Cardiac fibroblast (primary cell): ENCODE measurements around the gene TRAF2.

ENCODE experiments used
- DNase-seq, 2 donors: peaks; one replicate each; pipeline versions ENCODE4 v3.0.0 to v3.0.0-alpha.2; 2010; ENCODE audit warnings: low read depth in 2 of 2
- H3K4me3 ChIP-seq, 2 donors: replicated peaks in 1 of 2; 1 replicate in 1 of 2; 2 replicates in 1 of 2; pipeline ENCODE4 v1.5.1; 2011; ENCODE audit warnings: low read depth in 2 of 2, low read length in 2 of 2, mild to moderate bottlenecking in 2 of 2, moderate library complexity in 1 of 2
- CTCF ChIP-seq: IDR thresholded peaks from one replicate; pipeline ENCODE4 v1.5.1; 2011; ENCODE audit warnings: low read depth, mild to moderate bottlenecking, low read length, inconsistent platforms

TRAF2 gene

GRCh38 chr9:136849038-136849959 lies 37.0 kb upstream of the TRAF2 start, which contains the start of gene PHPT1:
PHPT1 (plus strand) TSS chr9:136849409; CDS start chr9:136849431, 22 bp downstream.
- DNase-seq, result peak; percentile 100
- peak within 1 kb of the TSS; percentile 76 to 84 for H3K4me3 ChIP-seq
- TF ChIP-seq CTCF, result no peak

- no peak for DNase-seq
- no peak for TF ChIP-seq CTCF
- H3K4me3 ChIP-seq, result peak overlapping the region; percentile 76 to 84
Measured at GRCh38 chr9:136849960-136850865, 36.1 kb upstream of the TRAF2 start.

GRCh38 chr9:136850866-136851775 lies 35.2 kb upstream of the TRAF2 start:
- no peak for TF ChIP-seq CTCF
- H3K4me3 ChIP-seq, result no peak overlapping the region
- DNase-seq, result no peak

DNA sequence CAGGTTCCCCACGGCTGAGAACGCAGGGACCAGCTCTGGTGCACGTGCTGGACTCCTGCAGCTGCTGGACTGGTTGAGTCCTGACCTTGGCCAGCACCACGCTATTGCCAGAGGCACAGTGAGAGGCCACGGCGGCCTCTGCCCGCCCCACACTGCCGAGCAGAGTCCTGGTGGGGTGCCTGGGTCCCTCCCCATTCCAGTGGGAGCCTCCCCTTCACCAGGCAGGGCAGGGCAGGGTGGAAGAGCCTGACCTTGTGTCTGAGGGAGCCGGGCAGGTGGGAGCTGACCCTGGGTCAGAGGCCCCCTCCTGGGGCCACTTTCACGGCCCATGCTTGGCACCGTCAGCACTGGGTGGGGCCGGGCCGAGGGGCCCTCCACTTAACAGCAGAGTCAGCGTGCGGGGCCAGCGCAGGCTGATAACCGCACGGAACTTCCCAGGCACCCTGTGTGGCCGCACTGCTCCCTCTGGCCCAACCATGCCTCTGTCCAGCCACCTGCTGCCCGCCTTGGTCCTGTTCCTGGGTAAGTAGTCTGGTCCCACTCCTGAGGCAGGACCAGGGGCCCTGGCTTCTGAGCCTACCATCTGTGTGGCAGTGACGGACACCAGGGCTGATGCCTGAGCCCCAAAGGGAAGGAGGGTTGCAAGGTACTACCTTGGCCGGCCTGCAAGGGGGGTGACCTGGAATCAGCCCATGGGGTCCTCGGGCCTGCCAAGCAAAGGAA lies 34.2 kb upstream of the TRAF2 start, which contains the start of gene MAMDC4:
Gene MAMDC4 (plus strand): TSS at position 406 of the 723 bp plus-strand sequence. CDS start 71 bp downstream, at position 477.
- no peak for DNase-seq
- H3K4me3 ChIP-seq, result no peak within 1 kb of the TSS
- TF ChIP-seq CTCF, result no peak

DNA sequence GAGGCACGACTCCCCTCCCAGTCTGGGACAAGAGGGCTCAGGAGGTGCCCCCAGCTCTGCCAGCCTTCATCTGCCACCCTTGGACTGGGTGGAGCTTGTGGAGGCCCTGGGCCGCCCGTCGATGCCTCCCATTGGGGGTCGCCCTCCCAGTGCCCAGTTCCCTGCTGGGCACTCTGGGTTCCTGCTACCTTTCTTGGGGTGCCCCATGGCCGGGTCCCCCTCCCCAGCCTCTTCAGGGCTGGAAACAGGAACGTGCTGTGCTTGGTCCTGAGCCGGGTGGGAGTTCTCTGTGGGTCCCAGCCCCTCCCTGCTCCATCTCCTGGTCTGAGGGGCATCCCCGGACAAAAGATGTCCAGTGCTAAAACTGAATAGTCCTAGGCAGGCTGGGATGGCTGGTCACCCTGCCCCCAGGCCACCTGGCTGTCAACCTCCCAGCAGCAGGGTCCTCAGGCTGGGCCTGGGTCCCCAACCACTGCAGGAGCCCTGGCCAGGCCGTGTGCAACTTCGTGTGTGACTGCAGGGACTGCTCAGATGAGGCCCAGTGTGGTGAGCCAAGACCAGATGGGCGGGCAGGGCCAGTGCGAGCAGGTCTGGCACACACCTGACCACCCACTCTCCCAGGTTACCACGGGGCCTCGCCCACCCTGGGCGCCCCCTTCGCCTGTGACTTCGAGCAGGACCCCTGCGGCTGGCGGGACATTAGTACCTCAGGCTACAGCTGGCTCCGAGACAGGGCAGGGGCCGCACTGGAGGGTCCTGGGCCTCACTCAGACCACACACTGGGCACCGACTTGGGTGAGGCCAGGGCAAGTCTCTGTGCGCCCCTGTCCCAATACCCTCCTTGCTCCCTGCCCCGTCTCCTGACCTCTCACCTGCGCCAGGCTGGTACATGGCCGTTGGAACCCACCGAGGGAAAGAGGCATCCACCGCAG lies 33.4 kb upstream of the TRAF2 start:
- H3K4me3 ChIP-seq, result no peak overlapping the region
- no peak for DNase-seq
- TF ChIP-seq CTCF, result no peak
